Vagina (tissue), 2 donors: Measurements from ENCODE around the gene EHMT2. TPM values are rescaled to one million over a fixed set of nuclear protein-coding genes. Genes with fewer than 3 reads are reported as not detected.

Source experiments
- DNase-seq, 2 donors: peaks; one replicate each; pipeline ENCODE4 v3.0.0-alpha.2; 2017; ENCODE audit errors: extremely low spot score in 2 of 2
- H3K27ac ChIP-seq: fragments of 200-600 bp; sonication (generic); one replicate; pipeline ENCODE4 v1.5.1; 2019
- H3K27me3 ChIP-seq: fragments of 200-600 bp; sonication (generic); one replicate; pipeline ENCODE4 v1.5.1; 2019
- H3K36me3 ChIP-seq, 2 donors: fragments of 200-600 bp; sonication (generic); one replicate each; pipeline ENCODE4 v1.5.1; 2017 to 2019
- H3K4me1 ChIP-seq: fragments of 200-600 bp; sonication (generic); one replicate; pipeline ENCODE4 v1.5.1; 2019
- H3K4me3 ChIP-seq, 2 donors: fragments of 200-600 bp; sonication (generic); 1 replicate in 1 of 2; 2 replicates in 1 of 2; pipeline ENCODE4 v1.5.1; 2016 to 2019
- H3K9me3 ChIP-seq: fragments of 200-600 bp; sonication (generic); one replicate; pipeline ENCODE4 v1.5.1; 2019
- CTCF ChIP-seq, 3 experiments: fragments of 450-650 bp in 2 of 3; fragments of 200-600 bp in 1 of 3; sonication (generic) in 1 of 3; IDR thresholded peaks; one replicate each; pipeline ENCODE4 v1.5.1; 2017 to 2019; ENCODE audit warnings: antibody characterized with exemption in 3 of 3, mild to moderate bottlenecking in 2 of 3, moderate library complexity in 2 of 3
- POLR2A ChIP-seq, 2 donors: fragments of 450-650 bp; IDR thresholded peaks; one replicate each; pipeline ENCODE4 v1.6.1; 2017; ENCODE audit warnings: antibody characterized with exemption in 2 of 2, mild to moderate bottlenecking in 2 of 2, moderate library complexity in 2 of 2
- POLR2AphosphoS5 ChIP-seq, 2 donors: sonication (generic); formaldehyde crosslinking; IDR thresholded peaks; one replicate each; pipeline ENCODE4 v1.9.0; 2017; ENCODE audit warnings: antibody characterized with exemption in 2 of 2, mild to moderate bottlenecking in 2 of 2, low read depth in 1 of 2; ENCODE audit not compliant: insufficient read depth in 1 of 2
- intact Hi-C: fragments of 100-400 bp; cut with DNase I; formaldehyde crosslinking; loops from one replicate; pipeline ENCODE4 v1.15.1; 2023
- total RNA-seq: library from RNA; depleted of rRNA; stranded (reverse); fragments of >200 nt; gene quantifications from one replicate; pipeline ENCODE4 v1.2.3, GENCODE V29; 2016

Gene EHMT2
- total RNA-seq, 1 donor from 2014 or later, result 45.2 TPM

- Histone ChIP-seq H3K36me3 (peaks cover 0 to 91% of the 10 kb centered on the region in 2 donors), H3K27me3 (no peaks in the 10 kb centered on the region), H3K4me3 (no peak overlapping the region), H3K4me1 (no peaks in the 10 kb centered on the region), H3K9me3 (no peaks in the 10 kb centered on the region), H3K27ac (no peak overlapping the region)
- TF ChIP-seq POLR2AphosphoS5 (IDR thresholded peaks at IDR 0.05; ENCODE audit: insufficient read depth in 1 of 2, low read depth in 1 of 2), result no peak
- TF ChIP-seq POLR2A (IDR thresholded peaks at IDR 0.05), result no peak
- no peak for TF ChIP-seq CTCF (IDR thresholded peaks at IDR 0.05)
- intact Hi-C loops, result no loop called here
- peak in 1 of 2 donors; percentile 84 for DNase-seq
Measured at GRCh38 chr6:31883676-31884075, 13.8 kb downstream of the EHMT2 start.

GRCh38 chr6:31882344-31882743 is 15.2 kb downstream of the EHMT2 start:
- H3K4me1 ChIP-seq, result no peaks in the 10 kb centered on the region
- TF ChIP-seq POLR2A (IDR thresholded peaks at IDR 0.05), result no peak
- TF ChIP-seq CTCF (IDR thresholded peaks at IDR 0.05), result no peak
- TF ChIP-seq POLR2AphosphoS5 (IDR thresholded peaks at IDR 0.05; ENCODE audit: insufficient read depth in 1 of 2, low read depth in 1 of 2), result no peak
- no peaks in the 10 kb centered on the region for H3K27me3 ChIP-seq
- intact Hi-C loops, result no loop called here
- no peaks in the 10 kb centered on the region for H3K9me3 ChIP-seq
- peaks cover 0 to 79% of the 10 kb centered on the region in 2 donors for H3K36me3 ChIP-seq
- no peak overlapping the region for H3K27ac ChIP-seq
- peak in 1 of 2 donors; percentile 89 for DNase-seq
- no peak overlapping the region for H3K4me3 ChIP-seq

GRCh38 chr6:31881136-31881859 is 16.2 kb downstream of the EHMT2 start:
- TF ChIP-seq POLR2AphosphoS5 (IDR thresholded peaks at IDR 0.05; ENCODE audit: insufficient read depth in 1 of 2, low read depth in 1 of 2), result no peak
- TF ChIP-seq POLR2A (IDR thresholded peaks at IDR 0.05), result no peak
- TF ChIP-seq CTCF (IDR thresholded peaks at IDR 0.05), result no peak
- Histone ChIP-seq H3K4me3 (no peak overlapping the region), H3K36me3 (peaks cover 0 to 69% of the 10 kb centered on the region in 2 donors), H3K27me3 (no peaks in the 10 kb centered on the region), H3K27ac (no peak overlapping the region), H3K9me3 (no peaks in the 10 kb centered on the region), H3K4me1 (no peaks in the 10 kb centered on the region)
- peak in 1 of 2 donors; percentile 77 for DNase-seq
- intact Hi-C loops, result no loop called here

- intact Hi-C loops, result no loop called here
- H3K9me3 ChIP-seq, result no peaks in the 10 kb centered on the region
- no peak overlapping the region for H3K4me3 ChIP-seq
- DNase-seq, result no peak
- no peaks in the 10 kb centered on the region for H3K4me1 ChIP-seq
- TF ChIP-seq CTCF (IDR thresholded peaks at IDR 0.05) (no peak), POLR2A (IDR thresholded peaks at IDR 0.05) (no peak), POLR2AphosphoS5 (IDR thresholded peaks at IDR 0.05; ENCODE audit: insufficient read depth in 1 of 2, low read depth in 1 of 2) (no peak)
- peaks cover 0 to 63% of the 10 kb centered on the region in 2 donors for H3K36me3 ChIP-seq
- no peak overlapping the region for H3K27ac ChIP-seq
- H3K27me3 ChIP-seq, result no peaks in the 10 kb centered on the region
Measured at GRCh38 chr6:31880616-31881015, 16.9 kb downstream of the EHMT2 start.

- intact Hi-C loops, result no loop called here
- no peaks in the 10 kb centered on the region for H3K4me1 ChIP-seq
- peaks cover 0 to 56% of the 10 kb centered on the region in 2 donors for H3K36me3 ChIP-seq
- no peak overlapping the region for H3K27ac ChIP-seq
- TF ChIP-seq POLR2AphosphoS5 (IDR thresholded peaks at IDR 0.05; ENCODE audit: insufficient read depth in 1 of 2, low read depth in 1 of 2) (no peak), POLR2A (IDR thresholded peaks at IDR 0.05) (no peak), CTCF (IDR thresholded peaks at IDR 0.05) (no peak)
- no peaks in the 10 kb centered on the region for H3K9me3 ChIP-seq
- H3K4me3 ChIP-seq, result no peak overlapping the region
- DNase-seq, result no peak
- H3K27me3 ChIP-seq, result no peaks in the 10 kb centered on the region
Measured at GRCh38 chr6:31879901-31880300, 17.6 kb downstream of the EHMT2 start.
